NCI-H2029 treated with DMSO at 0.1 percent for 48 hours (cell line): ENCODE results near the gene RTEL1.
"Not testable (repeated sequence)": the region's sequence is repeated elsewhere in the genome, so short reads cannot be mapped to it uniquely, and the experiment has no call there.

Experiments used
- DNase-seq: peaks from one replicate; lab custom pipeline; 2025; lab: John Stamatoyannopoulos, UW

RTEL1 gene

GRCh38 chr20:63711085-63711645 is 53.1 kb downstream of the RTEL1 start:
- DNase-seq, result no peak

DNA sequence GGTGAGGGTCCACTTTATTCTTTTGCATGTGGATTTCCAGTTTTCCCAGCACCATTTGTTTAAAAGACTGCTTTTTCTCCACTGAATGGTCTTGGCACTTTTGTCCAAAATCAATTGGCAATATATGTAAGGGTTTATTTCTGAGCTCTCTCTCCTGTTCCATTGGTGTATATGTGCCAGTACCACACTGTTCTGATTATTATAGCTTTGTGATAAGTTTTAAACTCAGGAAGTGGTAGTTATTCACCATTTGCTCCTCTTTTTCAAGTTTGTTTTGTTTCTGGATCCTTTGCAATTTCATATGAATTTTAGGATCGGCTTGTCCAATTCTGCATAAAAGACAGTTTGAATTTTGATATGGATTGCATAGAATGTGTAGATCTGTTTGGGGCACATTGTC is 54.1 kb downstream of the RTEL1 start:
- no peak for DNase-seq

- no peak for DNase-seq
Measured at GRCh38 chr20:63714858-63715257, 56.7 kb downstream of the RTEL1 start.

- no peak for DNase-seq
Measured at GRCh38 chr20:63718996-63719395, 60.9 kb downstream of the RTEL1 start.

DNA sequence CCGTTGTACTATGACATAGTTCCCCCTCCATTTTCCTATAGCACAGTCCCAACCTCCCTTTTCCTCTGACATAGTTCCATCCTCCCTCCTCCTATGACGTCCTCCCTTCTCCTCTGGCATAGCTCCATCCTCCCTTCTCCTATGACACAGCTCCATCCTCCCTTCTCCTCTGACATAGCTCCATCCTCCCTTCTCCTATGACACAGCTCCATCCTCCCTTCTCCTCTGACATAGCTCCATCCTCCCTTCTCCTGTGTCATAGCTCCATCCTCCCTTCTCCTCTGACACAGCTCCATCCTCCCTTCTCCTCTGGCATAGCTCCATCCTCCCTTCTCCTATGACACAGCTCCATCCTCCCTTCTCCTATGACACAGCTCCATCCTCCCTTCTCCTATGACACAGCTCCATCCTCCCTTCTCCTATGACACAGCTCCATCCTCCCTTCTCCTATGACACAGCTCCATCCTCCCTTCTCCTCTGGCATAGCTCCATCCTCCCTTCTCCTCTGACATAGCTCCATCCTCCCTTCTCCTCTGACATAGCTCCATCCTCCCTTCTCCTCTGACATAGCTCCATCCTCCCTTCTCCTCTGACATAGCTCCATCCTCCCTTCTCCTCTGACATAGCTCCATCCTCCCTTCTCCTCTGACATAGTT is 65.0 kb downstream of the RTEL1 start:
- DNase-seq, result not testable (repeated sequence)

GRCh38 chr20:63730189-63730733 is 72.1 kb downstream of the RTEL1 start:
- DNase-seq, result not testable (repeated sequence)

GRCh38 chr20:63731410-63731809 is 73.3 kb downstream of the RTEL1 start:
- no peak for DNase-seq

DNA sequence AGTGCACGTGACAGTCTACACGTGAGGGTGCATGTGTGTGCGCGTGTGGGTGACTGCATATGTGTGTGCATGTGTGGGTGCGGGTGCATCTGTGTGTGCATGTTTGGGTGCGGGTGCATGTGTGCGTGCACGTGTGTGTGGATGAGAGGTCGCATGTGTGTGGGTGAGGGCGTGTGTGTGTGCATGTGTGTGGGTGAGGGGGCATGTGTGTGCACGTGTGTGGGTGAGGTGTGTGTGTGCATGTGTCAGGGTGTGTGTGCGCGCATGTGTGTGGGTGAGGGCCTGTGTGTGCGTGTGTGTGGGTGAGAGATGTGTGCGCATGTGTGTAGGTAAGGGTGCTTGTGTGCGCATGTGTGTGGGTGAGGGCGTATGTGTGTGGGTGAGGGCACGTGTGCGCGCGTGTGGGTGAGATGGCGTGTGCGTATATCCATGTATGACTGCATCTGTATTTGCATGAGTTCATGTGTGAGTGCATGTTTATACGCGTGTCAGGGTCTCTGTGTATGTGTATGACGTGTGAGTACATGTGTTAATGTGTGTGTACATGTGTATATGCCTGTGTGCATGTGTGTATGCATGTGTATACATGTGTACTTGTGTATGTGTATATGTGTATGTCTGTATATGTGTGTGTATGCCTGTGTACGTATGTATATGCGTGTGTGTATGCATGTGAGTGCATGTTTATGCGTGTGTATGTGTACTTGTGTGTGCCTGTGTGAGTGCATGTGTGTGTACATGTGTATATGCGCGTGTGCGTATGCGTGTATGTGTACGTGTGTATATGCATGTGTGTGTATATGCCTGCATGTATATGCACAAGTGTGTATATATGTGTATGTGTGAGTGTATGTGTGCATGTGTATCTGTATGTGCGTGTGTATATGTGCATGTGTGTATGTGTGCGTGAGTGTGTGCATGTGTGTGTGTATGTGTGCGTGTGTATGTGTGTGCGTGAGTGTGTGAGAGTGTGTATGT is 74.3 kb downstream of the RTEL1 start:
- no peak for DNase-seq

DNA sequence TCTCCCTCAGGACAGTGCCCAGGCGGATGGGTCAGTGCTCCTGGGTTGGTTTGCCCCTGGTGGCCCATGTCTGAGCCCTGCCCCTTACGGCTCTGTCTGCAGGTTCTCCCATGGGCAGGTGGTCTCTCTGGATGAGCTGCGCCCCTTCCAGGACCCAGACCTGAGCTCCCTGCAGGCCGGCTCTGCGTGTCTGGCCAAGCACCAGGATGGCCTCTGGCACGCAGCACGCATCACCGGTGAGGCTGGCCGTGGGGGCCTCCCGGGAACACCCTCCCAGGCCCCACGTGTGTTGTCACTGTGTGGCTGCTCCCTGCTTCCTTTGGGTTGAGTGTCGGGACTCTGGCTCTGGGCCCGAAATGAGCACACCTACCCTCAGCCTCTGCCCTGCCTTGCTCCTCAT is 75.0 kb downstream of the RTEL1 start:
- no peak for DNase-seq

DNA sequence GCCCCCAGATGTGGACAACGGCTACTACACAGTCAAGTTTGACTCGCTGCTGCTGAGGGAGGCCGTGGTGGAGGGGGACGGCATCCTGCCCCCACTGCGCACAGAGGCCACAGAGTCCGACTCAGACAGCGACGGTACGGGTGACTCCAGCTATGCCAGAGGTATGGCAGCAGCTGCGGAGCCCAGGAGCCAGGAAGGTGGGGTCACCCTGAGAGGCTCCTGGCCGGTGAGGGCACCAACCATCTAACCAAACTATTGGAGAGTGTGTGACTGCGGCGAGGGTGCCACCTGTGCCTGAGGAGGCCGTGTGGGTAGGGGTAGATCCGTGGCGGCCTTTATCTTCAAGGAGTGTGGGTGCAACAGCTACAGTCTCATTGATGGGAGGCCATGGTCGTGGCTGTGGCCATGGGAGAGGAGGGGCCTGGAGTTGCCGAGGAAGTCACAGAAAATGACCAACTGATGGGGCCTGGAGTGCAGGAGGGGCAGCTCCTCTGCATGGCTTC is 75.5 kb downstream of the RTEL1 start:
- no peak for DNase-seq

GRCh38 chr20:63734111-63734945 is 76.2 kb downstream of the RTEL1 start:
- no peak for DNase-seq

DNA sequence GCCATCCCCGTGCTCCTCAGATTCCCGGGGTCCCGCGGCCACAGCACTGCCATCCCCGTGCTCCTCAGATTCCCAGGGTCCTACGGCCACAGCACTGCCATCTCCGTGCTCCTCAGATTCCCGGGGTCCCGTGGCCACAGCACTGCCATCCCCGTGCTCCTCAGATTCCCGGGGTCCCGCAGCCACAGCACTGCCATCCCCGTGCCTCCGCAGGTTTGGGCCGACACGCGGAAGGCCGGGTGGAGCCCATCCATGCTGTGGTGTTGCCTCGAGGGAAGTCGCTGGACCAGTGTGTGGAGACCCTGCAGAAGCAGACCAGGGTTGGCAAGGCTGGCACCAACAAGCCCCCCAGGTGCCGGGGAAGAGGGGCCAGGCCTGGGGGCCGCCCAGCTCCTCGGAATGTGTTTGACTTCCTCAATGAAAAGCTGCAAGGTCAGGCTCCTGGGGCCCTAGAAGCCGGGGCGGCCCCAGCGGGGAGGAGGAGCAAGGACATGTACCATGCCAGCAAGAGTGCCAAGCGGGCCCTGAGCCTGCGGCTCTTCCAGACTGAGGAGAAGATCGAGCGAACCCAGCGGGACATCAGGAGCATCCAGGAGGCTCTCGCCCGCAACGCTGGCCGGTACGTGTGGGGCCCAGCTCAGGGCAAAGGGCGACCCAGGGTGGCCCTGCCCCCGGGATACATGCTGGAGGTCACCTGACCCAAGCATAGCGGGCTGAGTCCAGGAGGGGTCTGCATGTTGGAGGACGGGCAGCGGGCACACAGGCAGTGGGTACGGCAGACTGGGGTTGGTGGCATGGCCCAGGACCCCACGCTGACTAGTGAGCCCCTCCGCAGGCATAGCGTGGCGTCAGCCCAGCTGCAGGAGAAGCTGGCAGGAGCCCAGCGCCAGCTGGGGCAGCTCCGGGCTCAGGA is 77.1 kb downstream of the RTEL1 start:
- no peak for DNase-seq

- no peak for DNase-seq
Measured at GRCh38 chr20:63735859-63736718, 78.0 kb downstream of the RTEL1 start, which contains the start of gene LIME1. Gene LIME1, plus strand, starts transcription at chr20:63736664. Its CDS starts 886 bp downstream, at chr20:63737550.

GRCh38 chr20:63736893-63737694 is 79.0 kb downstream of the RTEL1 start:
- no peak for DNase-seq

- no peak for DNase-seq
Measured at GRCh38 chr20:63737695-63737944, 79.5 kb downstream of the RTEL1 start.

DNA sequence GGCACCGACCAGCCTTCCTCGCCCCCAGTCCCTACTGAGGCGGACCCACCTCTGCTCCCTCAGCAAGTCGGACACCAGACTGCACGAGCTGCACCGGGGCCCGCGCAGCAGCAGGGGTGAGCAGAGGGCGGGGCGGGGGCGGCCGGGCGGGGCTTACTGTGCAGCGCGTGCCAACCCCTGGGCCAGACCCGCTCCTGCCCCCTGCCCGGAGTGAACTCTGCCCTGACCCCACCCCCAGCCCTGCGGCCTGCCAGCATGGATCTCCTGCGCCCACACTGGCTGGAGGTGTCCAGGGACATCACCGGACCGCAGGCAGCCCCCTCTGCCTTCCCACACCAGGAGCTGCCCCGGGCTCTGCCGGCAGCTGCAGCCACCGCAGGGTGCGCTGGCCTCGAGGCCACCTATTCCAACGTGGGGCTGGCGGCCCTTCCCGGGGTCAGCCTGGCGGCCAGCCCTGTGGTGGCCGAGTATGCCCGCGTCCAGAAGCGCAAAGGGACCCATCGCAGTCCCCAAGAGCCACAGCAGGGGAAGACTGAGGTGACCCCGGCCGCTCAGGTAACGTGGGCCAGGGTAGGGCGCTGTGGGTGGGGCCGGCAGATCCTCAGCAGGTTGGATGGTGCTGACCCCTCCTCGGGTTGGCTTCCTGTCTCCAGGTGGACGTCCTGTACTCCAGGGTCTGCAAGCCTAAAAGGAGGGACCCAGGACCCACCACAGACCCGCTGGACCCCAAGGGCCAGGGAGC is 80.0 kb downstream of the RTEL1 start:
- no peak for DNase-seq

DNA sequence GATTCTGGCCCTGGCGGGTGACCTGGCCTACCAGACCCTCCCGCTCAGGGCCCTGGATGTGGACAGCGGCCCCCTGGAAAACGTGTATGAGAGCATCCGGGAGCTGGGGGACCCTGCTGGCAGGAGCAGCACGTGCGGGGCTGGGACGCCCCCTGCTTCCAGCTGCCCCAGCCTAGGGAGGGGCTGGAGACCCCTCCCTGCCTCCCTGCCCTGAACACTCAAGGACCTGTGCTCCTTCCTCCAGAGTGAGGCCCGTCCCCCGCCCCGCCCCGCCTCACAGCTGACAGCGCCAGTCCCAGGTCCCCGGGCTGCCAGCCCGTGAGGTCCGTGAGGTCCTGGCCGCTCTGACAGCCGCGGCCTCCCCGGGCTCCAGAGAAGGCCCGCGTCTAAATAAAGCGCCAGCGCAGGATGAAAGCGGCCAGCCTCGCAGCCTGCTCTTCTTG is 80.6 kb downstream of the RTEL1 start:
- DNase-seq, result no peak
